Endothelial cell of umbilical vein (primary cell): ENCODE data around the gene ITGA1. TPM values are rescaled to one million over a fixed set of nuclear protein-coding genes. Genes with fewer than 3 reads are reported as not detected.

Source experiments
- BruUV-seq: library from RNA; stranded (reverse); fragments of 400-500 nt; replicated peaks from 2 replicates; lab custom pipeline; 2021; lab: Mats Ljungman, UMichigan
- CTCF ChIA-PET: fragments of 300-600, 350-600 bp; sonication (Branson Sonifier 250); formaldehyde crosslinking; loops from one replicate; lab custom pipeline; 2021; ENCODE audit warnings: antibody characterized with exemption, inconsistent platforms; lab: Charles Lee
- POLR2A ChIA-PET: fragments of 300-600, 350-600 bp; sonication (Branson Sonifier 250); formaldehyde crosslinking; loops from one replicate; lab custom pipeline; 2021; ENCODE audit warnings: antibody characterized with exemption, inconsistent platforms; lab: Charles Lee
- DNase-seq: peaks from one replicate; pipeline ENCODE4 v3.0.0-alpha.2; 2011; ENCODE audit warnings: low read depth, low spot score
- FAIRE-seq: peaks from 2 replicates; lab custom pipeline; 2011; peaks lifted over from hg19 to GRCh38; lab: Jason Lieb, UNC
- H2AFZ ChIP-seq: 2 replicates; pipeline ENCODE4 v1.6.0; 2012; ENCODE audit warnings: low read depth, low read length, control low read depth, inconsistent platforms
- H3K27ac ChIP-seq: 2 replicates; pipeline ENCODE4 v1.5.1; 2011; ENCODE audit warnings: low read depth, mild to moderate bottlenecking, control low read depth, low read length, moderate library complexity; ENCODE audit not compliant: insufficient read depth
- H3K27me3 ChIP-seq, 2 experiments: 2 replicates each; pipeline versions ENCODE4 v1.6.0 to v1.6.1; 2011; ENCODE audit warnings: low read length in 2 of 2, mixed read lengths in 1 of 2; ENCODE audit not compliant: control insufficient read depth in 2 of 2, insufficient read depth in 2 of 2
- H3K36me3 ChIP-seq, 2 experiments: 2 replicates in 1 of 2; 3 replicates in 1 of 2; pipeline ENCODE4 v1.5.1; 2011; ENCODE audit warnings: low read length in 2 of 2, mild to moderate bottlenecking in 1 of 2, moderate library complexity in 1 of 2; ENCODE audit not compliant: control insufficient read depth in 2 of 2, insufficient read depth in 2 of 2; ENCODE audit errors: extremely low read depth in 1 of 2
- H3K4me1 ChIP-seq: 3 replicates; pipeline ENCODE4 v1.5.1; 2011; ENCODE audit warnings: mild to moderate bottlenecking, low read length; ENCODE audit not compliant: control insufficient read depth, insufficient read depth; ENCODE audit errors: extremely low read depth
- H3K4me2 ChIP-seq: 2 replicates; pipeline ENCODE4 v1.6.1; 2011; ENCODE audit warnings: low read length, control low read depth, mixed read lengths; ENCODE audit not compliant: insufficient read depth
- H3K4me3 ChIP-seq, 3 experiments: fragments of 200-600 bp in 1 of 3; sonication (generic), shearing (Covaris generic) in 1 of 3; replicated peaks in 1 of 3; 2 replicates each; pipeline ENCODE4 v1.5.1; 2011 to 2016; ENCODE audit warnings: control low read depth in 3 of 3, low read length in 3 of 3, mild to moderate bottlenecking in 2 of 3, inconsistent platforms in 1 of 3, low read depth in 1 of 3, moderate library complexity in 1 of 3; ENCODE audit not compliant: insufficient read depth in 1 of 3
- H3K79me2 ChIP-seq: 2 replicates; pipeline ENCODE4 v1.6.0; 2012; ENCODE audit warnings: low read length, inconsistent platforms; ENCODE audit not compliant: control insufficient read depth, insufficient read depth
- H3K9ac ChIP-seq: replicated peaks from 2 replicates; pipeline ENCODE3; 2011; ENCODE audit warnings: low read length, control low read depth; ENCODE audit not compliant: insufficient read depth; ENCODE audit errors: extremely low read depth
- H3K9me1 ChIP-seq: replicated peaks from 3 replicates; pipeline ENCODE4 v1.6.0; 2011; ENCODE audit warnings: mild to moderate bottlenecking, low read length; ENCODE audit not compliant: control insufficient read depth, insufficient read depth; ENCODE audit errors: extremely low read depth
- H3K9me3 ChIP-seq: replicated peaks from 2 replicates; pipeline ENCODE4 v1.5.1; 2012; ENCODE audit warnings: low read length, inconsistent platforms; ENCODE audit not compliant: control insufficient read depth, insufficient read depth
- H4K20me1 ChIP-seq: replicated peaks from 2 replicates; pipeline ENCODE3; 2011; ENCODE audit warnings: mild to moderate bottlenecking, low read length; ENCODE audit not compliant: control insufficient read depth, insufficient read depth; ENCODE audit errors: extremely low read depth
- GATA2 ChIP-seq: IDR thresholded peaks from 2 replicates; pipeline ENCODE4 v1.7.0; 2011; ENCODE audit warnings: low read depth, mild to moderate bottlenecking, moderate library complexity, mixed read lengths, low read length; ENCODE audit not compliant: insufficient read length, insufficient read depth
- JUN ChIP-seq: IDR thresholded peaks from 2 replicates; pipeline ENCODE4 v1.6.1; 2011; ENCODE audit warnings: borderline replicate concordance, low read depth; ENCODE audit not compliant: insufficient read length, insufficient read depth
- POLR2A ChIP-seq: IDR thresholded peaks from 2 replicates; pipeline ENCODE4 v1.6.1; 2012; ENCODE audit warnings: low read depth, mild to moderate bottlenecking, control low read depth, low read length
- dilution Hi-C: fragments of 300-500 bp; cut with MboI; formaldehyde crosslinking; loops from one replicate; pipeline ENCODE4 v1.15.0; 2019; ENCODE audit warnings: low sequenced_read_pairs; ENCODE audit not compliant: extremely low pct_ligation_motif_present
- intact Hi-C: fragments of 100-400 bp; cut with micrococcal nuclease; formaldehyde crosslinking; loops from one replicate; pipeline ENCODE4 v1.10.0; 2022
- polyA plus RNA-seq, 4 experiments: library from polyadenylated mRNA; depleted of rRNA in 3 of 4; stranded (reverse) in 3 of 4; unstranded in 1 of 4; fragments of >200 nt; gene quantifications; 2 replicates each; pipeline versions ENCODE4 v1.2.1 to v1.2.3, GENCODE V29; 2011 to 2012; ENCODE audit warnings: missing spikeins in 1 of 4
- total RNA-seq: library from RNA; stranded (reverse); gene quantifications from 2 replicates; pipeline ENCODE4 v1.2.3, GENCODE V29; 2021
- TF ChIP-seq, protein P1 (sequence below), 2 donors: IDR thresholded peaks; 1 replicate in 1 of 2; 2 replicates in 1 of 2; pipeline ENCODE4 v1.5.1; 2011; ENCODE audit warnings: low read length in 2 of 2, mild to moderate bottlenecking in 2 of 2, moderate library complexity in 2 of 2, control low read depth in 1 of 2, inconsistent platforms in 1 of 2, low read depth in 1 of 2; ENCODE audit not compliant: insufficient read depth in 1 of 2; ENCODE audit errors: extremely low read depth in 1 of 2

Gene ITGA1
- total and polyA plus RNA-seq, 2 donors (not counting 3 experiments of a cell fraction or from before 2014, with no cell fraction given): 0.65 to 1.9 TPM

DNA sequence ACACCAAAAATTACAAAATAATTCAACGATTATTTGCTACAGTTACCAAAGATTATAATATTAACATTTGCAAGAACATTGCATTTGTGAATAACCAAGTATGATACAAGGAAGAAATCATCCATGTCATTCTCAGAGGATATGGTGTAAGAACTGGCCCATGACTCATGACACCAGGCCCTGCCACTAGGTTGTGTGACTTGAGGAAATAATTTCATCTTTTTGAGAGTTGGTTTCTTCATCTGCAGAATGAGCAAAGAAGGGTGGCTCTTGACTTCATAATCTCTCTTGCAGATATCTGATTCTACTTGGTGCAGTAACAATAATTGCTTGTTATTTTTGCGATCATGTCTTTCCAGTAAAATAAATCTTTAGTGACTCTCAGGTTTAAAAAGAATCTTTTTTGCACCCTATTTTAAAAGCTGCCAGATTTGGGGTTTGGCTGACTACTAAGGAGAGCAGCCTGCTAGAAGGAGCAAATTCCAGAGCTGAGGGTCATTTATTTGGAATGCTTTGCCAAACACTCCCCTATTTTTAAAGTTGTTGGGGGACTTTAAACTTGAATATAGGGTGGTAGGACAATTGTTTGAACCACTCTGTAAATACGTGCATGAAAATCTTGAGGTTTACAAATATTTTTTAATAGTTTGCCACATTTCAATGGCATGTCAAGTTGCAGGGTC is 23.5 kb downstream of the ITGA1 start:
- H3K4me2 ChIP-seq: no peak overlapping the region
- no peak overlapping the region for H3K9ac ChIP-seq
- DNase-seq: no peak
- no peak overlapping the region for H2AFZ ChIP-seq
- peaks cover 12% of the 10 kb centered on the region for H3K4me1 ChIP-seq
- H4K20me1 ChIP-seq: no peaks in the 10 kb centered on the region
- ChIA-PET CTCF (interaction anchor here (1.4 to 4.1 kb wide), 2 partner anchors 11 to 13 kb away, joined by 4 to 32 read pairs; no protein-coding TSS in a partner anchor), POLR2A (no interaction called here)
- no peak for FAIRE-seq
- intact Hi-C loops (no loop called here), dilution Hi-C loops (no loop called here)
- H3K79me2 ChIP-seq: no peaks in the 10 kb centered on the region
- H3K27ac ChIP-seq: no peak overlapping the region
- H3K9me3 ChIP-seq: no peaks in the 10 kb centered on the region
- H3K4me3 ChIP-seq: no peak overlapping the region
- no peaks in the 10 kb centered on the region for H3K27me3 ChIP-seq
- H3K9me1 ChIP-seq: no peaks in the 10 kb centered on the region
- no TSS peak for BruUV-seq
- no peaks in the 10 kb centered on the region for H3K36me3 ChIP-seq
- TF ChIP-seq, protein P1, sequence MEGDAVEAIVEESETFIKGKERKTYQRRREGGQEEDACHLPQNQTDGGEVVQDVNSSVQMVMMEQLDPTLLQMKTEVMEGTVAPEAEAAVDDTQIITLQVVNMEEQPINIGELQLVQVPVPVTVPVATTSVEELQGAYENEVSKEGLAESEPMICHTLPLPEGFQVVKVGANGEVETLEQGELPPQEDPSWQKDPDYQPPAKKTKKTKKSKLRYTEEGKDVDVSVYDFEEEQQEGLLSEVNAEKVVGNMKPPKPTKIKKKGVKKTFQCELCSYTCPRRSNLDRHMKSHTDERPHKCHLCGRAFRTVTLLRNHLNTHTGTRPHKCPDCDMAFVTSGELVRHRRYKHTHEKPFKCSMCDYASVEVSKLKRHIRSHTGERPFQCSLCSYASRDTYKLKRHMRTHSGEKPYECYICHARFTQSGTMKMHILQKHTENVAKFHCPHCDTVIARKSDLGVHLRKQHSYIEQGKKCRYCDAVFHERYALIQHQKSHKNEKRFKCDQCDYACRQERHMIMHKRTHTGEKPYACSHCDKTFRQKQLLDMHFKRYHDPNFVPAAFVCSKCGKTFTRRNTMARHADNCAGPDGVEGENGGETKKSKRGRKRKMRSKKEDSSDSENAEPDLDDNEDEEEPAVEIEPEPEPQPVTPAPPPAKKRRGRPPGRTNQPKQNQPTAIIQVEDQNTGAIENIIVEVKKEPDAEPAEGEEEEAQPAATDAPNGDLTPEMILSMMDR (IDR thresholded peaks at IDR 0.05; ENCODE audit: extremely low read depth in 1 of 2, insufficient read depth in 1 of 2, low read depth in 1 of 2, low read length in 2 of 2): no peak
- TF ChIP-seq JUN: no peak

DNA sequence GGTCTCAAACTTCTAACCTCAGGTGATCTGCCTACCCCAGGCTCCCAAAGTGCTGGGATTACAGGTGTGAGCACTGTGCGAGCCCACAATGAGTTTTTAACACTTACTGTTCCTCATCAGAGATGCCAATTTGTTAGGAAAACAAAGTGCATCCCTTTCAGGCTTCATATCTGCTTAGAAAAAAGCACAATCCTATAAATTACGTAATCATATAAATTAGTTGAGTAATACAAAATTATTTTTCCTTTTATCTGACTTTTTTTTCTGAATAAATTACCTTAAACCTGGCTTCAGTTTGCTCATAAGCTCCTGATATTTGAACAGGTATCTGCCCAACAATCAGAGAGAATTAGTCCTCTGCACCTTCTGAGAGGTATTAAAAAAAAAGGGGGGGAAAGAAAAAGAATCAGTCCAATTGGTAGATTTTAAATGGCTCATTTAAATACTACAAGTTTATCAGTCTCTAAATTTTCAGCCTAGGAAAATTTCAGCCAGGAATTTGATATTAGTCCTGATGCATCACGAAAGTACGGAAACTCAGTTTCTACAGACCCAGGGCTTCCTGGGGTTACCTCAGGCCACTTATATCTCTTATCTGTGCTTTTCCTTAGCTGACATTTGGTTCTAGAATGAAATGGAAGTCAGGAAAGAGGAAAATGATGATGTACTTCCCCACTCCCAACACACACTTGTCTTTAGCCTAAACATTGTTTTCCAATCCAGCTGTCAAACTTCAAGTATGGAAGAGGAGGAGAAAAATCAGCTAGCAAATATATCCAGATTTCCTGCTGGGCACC is 26.8 kb downstream of the ITGA1 start:
- DNase-seq (peak; percentile 62), FAIRE-seq (peak; percentile 72)
- no peak overlapping the region for H3K4me2 ChIP-seq
- BruUV-seq: no TSS peak
- intact Hi-C loops (no loop called here), dilution Hi-C loops (no loop called here)
- CTCF ChIA-PET: interaction anchor here (0.7 to 4.1 kb wide), 3 partner anchors 9 to 14 kb away, joined by 3 to 32 read pairs (median 3); no protein-coding TSS in a partner anchor
- H3K27ac ChIP-seq: no peak overlapping the region
- no peak overlapping the region for H2AFZ ChIP-seq
- H4K20me1 ChIP-seq: no peaks in the 10 kb centered on the region
- H3K9ac ChIP-seq: no peak overlapping the region
- POLR2A ChIA-PET: no interaction called here
- no peaks in the 10 kb centered on the region for H3K79me2 ChIP-seq
- peaks cover 12% of the 10 kb centered on the region for H3K4me1 ChIP-seq
- no peaks in the 10 kb centered on the region for H3K36me3 ChIP-seq
- H3K9me3 ChIP-seq: no peaks in the 10 kb centered on the region
- H3K27me3 ChIP-seq: no peaks in the 10 kb centered on the region
- H3K4me3 ChIP-seq: no peak overlapping the region
- no peaks in the 10 kb centered on the region for H3K9me1 ChIP-seq
- TF ChIP-seq GATA2 (peak; percentile 14), POLR2A (no peak)
